Fibroblast of the conjunctiva (primary cell): ENCODE measurements around the gene BICRA.
A peak's percentile ranks its signal among the peaks of the same experiment; 100 is the strongest.

ENCODE experiments used
- DNase-seq: peaks from one replicate; pipeline ENCODE4 v3.0.0-alpha.2; 2010; ENCODE audit warnings: low read depth

BICRA gene

DNA sequence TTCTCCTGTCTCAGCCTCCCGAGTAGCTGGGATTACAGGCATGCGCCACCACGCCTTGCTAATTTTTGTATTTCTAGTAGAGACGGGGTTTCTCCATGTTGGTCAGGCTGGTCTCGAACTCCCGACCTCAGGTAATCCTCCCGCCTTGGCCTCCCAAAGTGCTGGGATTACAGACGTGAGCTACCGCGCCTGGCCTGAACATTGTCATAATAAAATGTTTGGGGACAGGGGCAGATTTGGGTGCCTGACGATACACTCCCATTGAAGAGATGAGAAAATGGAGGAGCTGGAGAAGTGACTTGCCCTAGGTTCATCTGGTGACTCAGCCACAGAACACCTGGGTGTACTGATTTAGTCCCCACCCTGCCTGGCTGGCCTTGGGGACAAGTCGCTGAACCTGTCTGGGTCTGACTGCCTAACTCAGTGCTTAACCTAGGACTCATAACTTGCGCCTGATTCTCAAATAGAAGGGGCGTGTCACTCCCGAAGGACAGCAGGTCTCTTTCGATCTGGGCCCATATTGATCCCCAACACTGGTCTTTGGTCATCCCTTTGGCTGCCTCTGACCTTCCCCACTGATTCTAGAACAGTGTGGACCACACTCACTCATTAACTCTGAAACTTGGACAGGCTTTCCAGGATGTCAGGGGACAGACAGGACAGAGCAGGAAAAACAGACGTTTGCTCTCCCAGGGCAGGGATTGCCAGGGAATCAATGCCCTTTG lies 7.6 kb upstream of the BICRA start:
- no peak for DNase-seq

DNA sequence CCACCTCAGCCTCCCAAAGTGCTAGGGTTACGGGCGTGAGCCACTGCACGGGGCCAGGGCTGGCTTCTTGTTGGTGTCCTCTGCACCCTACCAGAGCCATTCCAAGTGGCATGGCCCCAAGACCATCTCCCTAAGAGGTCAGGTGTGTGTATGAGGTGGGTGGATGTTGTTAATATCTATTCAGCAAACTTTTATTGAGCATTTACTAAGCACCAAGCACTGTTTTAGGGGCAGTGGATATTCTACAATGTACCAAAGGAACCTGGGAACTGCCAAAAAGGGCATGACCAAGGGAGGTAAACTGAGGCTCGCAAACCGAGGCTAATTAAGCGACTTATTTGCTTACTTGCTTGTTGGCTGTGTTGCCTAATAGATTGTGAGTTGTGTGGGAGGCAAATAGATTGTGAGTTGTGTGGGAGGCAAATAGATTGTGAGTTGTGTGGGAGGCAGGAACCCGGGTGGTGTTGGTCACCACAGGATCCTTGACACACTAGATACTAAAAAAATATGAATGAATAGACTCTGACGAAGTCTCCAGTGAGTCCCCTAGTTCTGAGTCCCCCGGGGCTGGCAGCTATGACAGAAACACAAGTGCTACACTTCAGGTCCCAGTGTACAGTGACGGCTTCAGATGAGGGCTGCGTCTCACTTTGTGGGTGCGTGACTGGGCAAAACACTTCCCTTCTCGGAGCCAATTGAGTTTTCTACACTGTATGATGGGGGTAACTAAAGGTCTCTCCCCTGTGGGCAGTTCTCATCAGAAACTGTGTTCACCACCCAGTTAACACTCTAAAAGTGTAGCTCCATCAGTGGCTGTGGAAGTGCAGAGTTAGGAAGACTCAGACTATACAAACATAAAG lies 5.0 kb upstream of the BICRA start:
- DNase-seq, result no peak

DNA sequence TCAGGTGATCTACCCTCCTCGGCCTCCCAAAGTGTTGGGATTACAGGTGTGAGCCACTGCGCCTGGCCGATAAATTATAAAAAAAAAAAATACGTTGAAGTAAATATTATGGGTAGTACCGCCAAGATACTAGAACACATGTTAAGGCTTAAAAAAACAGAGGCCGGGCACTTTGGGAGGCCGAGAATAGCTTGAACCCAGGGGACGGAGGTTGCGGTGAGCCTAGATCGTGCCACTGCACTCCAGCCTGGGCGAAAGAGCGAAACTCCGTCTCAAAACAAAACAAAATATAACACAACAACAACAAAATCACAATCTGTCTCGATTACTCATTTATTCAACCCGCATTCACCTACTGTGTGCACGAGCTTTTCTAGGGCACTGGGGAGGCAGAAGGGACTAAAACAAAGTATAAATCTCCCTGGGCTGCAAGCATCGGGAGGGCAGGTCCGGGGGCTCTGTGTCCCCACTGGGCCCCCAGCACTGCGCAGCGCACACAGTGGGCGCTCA lies 1.3 kb upstream of the BICRA start:
- no peak for DNase-seq

DNA sequence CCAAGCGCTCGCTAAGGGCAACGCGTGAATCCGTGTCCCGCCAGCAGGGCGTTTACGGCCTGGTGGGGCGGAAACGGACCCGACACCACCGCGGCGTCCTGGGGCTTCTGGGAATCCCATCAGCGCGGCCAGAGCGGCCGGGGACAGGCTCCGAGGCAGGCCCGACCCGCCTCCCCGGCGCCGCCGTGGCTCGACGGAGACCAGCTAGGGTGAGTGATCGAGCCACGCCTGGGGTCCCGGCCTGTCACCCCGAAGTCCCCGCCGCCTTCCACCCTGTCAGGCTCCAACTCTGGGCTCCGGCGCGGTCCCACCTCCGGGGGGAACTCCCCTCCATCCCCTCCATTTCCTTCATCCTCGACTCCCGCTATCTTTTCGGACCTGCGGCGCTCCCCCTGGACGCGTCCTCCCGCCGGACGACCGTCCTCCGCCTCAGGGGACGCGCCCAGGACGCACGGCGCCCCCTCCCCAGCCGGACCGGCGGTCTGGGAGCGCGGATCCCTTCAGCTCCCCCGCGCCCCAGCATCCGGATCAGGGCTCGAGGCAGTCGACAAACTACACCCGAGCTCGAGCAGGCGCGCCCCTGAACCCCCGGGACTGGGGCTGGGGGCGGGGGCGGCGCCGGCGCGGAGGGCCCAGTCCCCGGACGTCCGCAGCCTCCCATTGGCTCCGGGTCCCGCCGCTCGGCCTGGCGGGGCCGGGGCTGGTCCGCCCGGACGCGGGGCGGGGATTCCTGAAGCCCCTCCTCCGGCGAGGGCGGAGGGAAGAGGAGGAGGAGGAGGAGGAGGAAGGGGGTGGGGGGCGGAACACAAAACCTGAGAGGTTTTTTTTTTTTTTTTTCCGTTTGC lies 638 bp upstream of the BICRA start:
- peak; percentile 89 for DNase-seq

DNA sequence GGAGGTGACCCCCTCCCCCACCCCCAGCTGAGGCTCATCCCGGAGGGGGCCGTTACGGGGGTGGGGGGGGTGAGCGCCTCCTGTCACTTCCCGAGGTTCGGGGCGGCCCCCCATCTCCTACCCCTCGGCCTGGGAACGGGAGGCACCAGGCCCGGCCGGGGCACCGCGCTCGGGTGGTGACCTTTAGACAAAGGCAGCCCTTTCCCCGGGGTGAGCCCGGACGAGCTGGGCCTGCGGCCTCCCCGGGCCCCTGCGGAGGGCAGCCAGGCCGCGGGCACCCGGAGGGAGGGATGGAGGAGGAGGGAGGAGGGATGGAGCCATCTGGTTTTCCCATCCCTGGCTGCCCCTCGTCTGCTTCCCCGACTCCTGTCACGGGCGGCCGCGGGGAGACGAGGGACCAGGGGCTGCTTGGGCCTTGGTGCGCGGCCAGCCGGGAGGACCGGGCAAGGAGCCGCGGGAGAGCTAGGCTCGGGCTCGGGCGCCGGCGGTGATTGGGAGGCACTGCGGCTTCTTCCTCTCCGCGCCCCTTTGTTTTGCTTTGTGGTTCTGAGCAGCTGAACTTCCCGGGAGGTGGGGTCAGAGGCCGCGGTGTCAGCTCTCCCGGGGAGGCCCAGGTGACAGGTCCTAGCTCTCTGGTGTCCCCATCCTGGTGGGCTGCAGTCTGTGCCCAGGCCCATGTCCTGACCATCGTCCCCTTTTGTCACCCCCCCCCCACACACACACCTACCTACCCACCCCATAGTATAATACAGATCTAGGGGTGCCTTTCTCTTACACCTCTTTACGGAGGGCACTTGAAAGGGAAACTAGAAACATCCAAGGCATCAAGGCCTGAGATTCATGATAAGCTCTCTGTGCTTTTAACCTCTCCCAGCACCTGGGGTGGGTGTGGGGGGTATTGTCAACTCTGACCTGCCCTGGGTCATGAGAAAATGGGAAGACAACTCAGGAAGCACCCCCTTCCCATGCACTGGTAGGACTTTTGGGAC lies 1.3 kb downstream of the BICRA start:
- DNase-seq, result no peak

DNA sequence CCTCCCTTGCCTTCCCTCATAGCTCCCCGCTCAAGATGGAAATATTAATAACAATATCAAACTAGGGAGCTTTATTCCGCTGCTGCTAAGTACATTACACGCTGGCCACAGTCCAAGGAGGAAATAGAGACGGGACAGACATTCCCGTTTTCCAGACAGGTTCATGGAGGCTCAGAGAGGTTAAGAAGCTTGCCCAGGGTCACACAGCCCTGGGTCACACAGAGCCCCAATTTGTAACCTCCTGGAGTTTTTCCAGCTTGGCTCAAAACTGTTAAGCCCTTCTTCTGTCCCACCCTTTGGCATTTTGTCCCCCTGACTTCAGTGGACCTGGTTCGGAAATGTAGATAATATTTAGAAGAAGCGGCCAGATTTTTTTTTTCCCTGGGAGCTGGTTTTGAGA lies 2.0 kb downstream of the BICRA start:
- no peak for DNase-seq

DNA sequence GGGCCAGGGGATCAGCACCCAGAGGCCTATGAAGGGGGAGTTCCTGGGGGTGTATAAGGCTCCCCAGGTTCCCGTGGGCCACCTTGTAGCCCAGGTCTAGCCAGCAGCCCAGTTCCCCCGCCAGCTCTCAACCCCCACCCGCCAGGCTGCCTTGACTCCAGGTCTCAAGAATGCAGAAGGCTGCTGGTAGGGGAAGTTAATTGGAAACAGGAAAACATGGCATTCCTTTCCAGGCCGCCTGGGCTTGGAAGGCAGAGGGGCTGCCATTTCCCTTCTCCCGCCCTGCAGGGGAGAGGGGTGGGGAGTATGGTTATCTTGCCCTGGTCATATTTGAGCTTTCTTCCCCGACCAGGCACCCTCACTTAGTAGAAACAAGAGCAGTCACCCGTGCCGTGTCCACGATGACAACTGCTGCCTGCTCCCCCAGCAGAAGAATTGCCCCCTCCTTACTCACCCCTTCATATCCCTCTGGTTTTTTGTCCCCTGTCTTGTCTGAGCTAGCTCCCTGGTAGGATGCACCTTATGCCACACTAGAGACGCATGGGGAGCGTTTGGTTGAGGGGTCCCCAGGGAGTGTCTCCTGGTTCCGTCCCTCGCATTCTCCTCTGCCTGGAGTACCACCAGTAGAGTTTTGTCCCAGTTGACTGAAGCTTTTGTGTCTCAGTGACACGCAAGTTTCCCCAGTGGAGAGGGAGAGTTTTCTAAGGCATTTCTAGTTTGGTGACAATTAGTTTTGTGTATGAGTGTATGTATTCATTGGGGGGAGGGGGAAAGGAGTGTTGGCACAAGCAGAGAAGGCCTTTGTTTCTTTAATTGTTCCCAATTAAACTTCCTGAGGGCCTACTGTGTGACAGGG lies 4.5 kb downstream of the BICRA start:
- DNase-seq, result peak; percentile 58

DNA sequence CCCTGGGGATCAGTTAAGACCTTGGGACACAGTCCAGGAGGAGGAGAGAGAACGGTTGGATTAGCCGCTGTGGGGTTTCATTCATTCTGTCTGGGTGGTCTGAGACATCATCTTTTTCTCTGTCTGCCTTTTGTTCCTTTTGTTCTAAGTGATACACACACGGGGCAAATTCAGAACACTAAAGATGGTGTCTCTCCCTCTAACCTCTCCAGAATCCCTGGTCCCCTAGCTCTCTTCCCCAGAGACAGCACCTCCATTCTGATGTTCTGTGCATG lies 5.0 kb downstream of the BICRA start:
- DNase-seq, result no peak

DNA sequence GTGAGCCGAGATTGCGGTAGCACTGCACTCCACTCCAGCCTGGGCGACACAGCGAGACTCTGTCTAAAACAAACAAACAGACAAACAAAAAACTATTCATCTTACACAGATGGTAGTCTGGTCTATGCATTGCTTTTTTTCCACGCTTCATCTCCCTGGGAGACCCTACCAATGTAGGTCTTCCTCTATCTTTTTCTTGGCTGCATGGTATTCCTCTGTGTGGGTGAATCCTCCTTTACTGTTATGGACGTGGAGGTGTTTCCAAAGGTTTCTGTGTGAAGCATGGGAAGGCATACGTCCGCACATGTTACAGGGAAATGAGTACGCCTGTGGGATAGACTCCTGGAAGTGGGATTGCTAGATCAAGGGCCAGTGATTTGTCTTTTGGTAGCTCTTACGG lies 5.6 kb downstream of the BICRA start:
- DNase-seq, result no peak

DNA sequence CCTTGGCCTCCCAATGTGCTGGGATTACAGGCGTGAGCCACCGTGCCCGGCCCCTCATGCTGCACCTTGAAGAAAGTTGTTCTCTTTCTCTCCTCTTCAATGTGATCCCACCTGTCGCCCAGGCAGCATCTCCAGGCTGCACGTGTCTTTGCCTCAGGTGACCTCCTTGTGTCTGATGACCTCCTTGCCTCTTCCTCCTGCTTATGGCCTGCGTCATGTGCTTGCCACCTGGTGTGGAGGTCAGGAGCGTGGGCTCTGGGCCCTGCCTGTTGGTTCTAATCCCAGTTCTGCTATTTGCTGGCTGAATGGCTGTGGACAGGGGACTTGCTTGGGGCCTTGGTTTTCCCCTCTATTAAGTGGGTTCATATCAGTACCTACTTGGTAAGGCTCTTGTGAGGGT lies 6.3 kb downstream of the BICRA start:
- no peak for DNase-seq

DNA sequence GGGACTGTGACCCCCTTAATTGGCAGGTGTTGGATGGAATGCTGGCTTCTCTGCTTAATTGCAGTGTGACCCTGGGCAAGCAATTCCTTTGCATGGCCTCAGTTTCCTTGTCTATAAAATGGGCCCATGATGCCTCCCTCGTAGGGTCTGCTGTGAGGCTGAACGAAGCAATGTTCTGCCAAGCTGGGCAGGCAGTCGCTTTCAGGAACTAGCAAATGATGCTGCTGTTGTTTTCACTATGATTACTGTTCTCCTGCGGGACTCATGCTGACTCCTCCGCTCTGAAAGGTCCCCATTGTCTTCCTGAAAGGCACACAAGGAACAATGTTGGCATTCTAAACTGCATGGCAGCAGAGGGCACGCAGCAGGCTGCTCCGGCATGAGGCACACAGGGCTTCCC lies 6.8 kb downstream of the BICRA start:
- no peak for DNase-seq

DNA sequence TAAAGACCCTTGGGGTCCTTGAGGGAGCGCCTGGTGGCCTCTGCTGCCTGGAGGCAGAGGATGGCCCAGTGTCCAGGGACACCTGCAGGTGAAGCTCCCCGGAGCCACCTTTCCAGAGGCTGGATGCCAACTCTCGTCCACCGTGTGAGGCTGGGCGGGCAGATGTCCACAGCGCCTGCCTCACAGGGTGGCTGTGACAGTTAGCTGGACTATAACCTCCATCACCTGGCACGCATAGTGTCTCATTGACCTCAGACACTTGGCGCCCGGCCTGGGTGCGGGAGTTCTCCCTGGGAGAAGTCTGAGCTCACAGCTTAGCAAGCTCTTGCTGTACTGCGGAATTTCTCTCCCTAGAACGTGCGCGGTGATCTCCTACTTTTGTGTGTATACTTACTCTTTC lies 9.8 kb downstream of the BICRA start:
- no peak for DNase-seq

DNA sequence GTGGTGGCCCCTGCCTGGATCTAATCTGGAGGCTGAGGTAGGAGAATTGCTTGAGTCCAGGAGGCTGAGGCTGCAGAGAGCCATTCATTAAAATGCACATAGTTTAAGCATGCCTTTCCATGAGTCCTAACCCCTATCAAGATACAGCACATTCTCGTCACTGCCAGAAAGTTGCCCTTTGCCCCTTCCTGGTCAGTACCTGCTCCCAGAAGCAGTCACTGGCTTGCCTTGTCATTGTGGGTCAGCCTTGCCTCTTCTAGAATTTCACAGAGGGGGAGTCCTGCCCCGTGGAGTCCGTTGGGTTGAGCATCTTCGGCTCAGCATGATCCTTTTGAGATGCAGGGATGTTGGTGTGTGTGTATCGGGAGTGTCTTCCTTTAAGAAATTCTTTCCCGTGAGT lies 10.8 kb downstream of the BICRA start:
- no peak for DNase-seq

DNA sequence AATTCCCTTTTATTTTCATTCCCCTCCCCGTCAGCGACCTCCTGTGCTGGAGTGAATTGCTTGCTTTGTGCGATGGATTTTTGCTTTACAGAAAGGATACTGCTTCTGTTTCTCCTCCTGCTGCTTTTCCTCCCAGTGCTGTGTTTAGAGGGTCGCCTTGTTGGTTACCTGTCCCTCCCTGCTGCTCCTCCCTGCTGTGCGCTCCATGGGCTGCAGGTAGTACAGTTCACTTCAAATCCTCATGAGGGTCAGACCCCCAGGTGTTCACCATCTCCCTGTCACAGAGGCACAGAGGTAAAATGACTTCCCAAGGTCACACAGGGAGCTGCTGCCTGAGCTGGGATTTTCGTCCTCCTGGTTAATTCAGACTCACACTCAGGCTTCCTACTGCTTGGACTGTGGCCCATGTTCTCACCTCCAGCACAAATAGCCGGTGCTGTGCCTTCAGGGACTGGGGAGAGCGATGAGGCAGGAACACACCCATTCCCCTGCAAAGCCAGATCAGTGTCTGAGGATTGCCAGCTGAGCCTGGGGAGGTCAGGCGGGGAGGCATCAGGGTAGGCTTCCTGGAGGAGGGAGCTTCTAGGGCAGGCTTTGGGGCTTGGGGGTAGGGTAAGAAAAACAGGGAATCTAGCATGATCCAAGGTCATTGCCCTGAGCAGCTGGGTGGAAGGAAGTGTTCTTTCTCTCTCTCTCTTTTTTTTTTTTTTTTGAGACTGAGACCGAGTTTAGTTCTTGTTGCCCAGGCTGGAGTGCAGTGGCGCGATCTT lies 14.4 kb downstream of the BICRA start:
- DNase-seq, result no peak

DNA sequence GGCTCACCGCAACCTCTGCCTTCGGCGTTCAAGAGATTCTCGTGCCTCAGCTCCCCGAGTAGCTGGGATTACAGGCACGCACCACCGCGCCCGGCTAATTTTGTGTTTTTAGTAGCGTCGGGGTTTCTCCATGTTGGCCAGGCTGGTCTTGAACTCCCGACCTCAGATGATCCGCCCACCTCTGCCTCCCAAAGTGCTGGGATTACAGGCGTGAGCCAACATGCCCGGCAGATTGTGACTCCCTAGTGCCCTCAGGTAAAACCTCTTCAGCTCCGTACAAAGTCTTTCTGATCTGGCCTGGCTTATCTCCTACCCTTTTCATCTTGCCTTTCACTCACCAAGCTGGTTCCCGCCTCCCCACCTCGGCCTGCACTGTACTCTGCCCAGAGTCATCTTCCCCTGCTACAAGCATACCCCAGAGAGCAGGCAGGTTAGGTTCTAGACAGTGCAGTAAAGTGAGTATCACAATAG lies 15.0 kb downstream of the BICRA start:
- no peak for DNase-seq

DNA sequence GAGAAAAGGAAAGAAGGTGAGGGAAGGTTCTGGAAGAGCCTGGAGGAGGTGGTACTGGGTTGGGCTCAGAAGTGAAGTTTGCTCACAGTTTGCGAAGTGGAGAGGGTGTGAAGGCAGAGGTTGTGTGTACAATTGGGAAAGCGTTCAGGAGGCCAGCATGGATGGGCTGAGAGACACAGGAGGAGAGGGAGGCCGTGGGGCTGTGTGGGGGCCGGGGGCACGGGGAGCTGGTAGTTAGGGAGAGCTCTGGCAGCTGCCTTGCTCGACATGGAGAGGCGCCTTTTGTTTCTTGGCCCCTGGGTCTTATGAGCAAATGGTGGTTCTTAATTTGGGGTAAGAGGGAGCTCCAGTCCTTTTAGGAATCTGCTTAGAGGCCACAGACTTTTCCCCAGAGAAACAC lies 16.7 kb downstream of the BICRA start:
- no peak for DNase-seq

DNA sequence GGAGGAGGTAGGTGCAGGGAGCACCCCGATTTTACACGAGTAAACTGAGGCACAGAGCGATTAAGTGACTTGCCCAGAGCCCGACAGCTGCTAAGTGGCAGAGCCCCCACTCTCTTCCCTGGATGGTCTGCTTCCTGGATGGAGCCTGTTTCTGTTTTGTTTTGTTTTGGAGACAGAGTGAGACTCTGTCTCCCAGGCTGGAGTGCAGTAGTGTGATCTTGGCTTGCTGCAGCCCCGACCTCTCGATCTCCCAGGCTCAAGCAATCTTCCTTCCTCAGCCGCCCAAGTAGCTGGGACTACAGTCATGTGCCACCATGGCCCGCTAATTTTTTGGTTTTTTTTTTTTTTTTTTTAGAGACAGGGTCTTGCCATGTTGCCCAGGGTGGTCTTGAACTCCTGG lies 17.3 kb downstream of the BICRA start:
- no peak for DNase-seq

DNA sequence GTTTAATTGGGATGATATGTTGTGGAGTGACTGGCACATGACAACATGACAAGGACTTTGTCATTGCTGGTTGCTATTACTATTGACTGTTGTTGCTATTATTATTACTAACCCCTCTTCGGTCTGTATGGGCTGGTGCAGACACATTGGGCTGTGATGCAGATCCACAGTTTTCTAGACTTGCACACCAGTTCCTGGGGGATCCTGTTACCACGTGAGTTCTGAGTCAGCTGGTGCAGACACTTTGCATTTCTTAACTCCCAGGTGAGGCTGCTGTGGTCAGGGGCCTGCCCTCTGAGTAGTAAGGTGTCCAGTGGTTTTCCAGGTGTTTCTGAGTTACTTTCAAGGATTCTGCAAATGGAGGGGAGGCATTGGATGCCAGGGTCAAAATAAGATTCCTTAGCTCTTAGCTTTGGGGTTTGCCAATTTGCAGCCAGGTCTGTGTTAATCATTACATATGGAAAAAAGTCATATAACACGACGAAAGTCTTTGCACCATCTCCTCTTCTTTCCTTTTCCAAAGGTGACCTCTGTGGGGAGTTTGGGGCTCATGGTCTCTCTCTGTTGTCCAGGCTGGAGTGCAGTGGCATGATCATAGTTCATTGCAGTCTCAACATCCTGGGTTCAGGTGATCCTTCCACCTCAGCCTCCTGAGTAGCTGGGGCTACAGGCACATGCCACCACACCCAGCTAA lies 19.3 kb downstream of the BICRA start:
- DNase-seq, result no peak

DNA sequence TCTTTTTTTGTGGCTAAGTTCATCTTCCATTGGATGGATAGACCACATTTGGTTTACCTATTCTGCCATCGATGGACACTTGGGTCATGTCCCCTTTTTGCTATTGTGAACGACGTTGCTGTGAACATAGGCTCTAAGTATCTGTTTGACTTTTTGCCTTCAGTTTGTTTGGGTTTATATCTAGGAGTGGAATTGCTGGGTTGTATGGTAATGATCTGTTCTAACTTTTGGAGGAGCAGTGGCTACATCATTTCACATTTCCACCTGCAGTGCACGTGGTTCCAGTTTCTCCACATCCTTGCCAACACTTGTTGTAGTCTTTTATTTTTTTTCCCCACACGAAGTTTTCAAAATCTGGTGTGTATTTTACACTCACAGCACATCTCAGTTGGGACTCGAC lies 21.7 kb downstream of the BICRA start:
- no peak for DNase-seq
